B cell (primary cell): ENCODE measurements around the gene ARNT2.

Source experiments
- CTCF ChIP-seq: fragments of 200-600 bp; IDR thresholded peaks from one replicate; pipeline ENCODE4 v1.8.0; 2022; ENCODE audit warnings: antibody characterized with exemption, mild to moderate bottlenecking
- EZH2 ChIP-seq: IDR thresholded peaks from 2 replicates; pipeline ENCODE4 v1.6.1; 2012; ENCODE audit warnings: borderline replicate concordance, low read depth, mild to moderate bottlenecking, moderate library complexity, low read length; ENCODE audit not compliant: insufficient read depth, poor library complexity, severe bottlenecking

- TF ChIP-seq CTCF (no peak), EZH2 (no peak)
Observed at GRCh38 chr15:80641384-80641783, 237.2 kb downstream of the ARNT2 start.
